Heart left ventricle (tissue), 16 donors: ENCODE data around the gene FSTL3. TPM values are rescaled to one million over a fixed set of nuclear protein-coding genes. Genes with fewer than 3 reads are reported as not detected.

Experiments used
- ATAC-seq, 4 donors: fragments of 200-7000 bp; cut with Tn5 transposase; one replicate each; pipeline ENCODE4 v1.9.1; 2020 to 2022; ENCODE audit warnings: moderate library complexity in 4 of 4, mild to moderate bottlenecking in 3 of 4, moderate number of reproducible peaks in 1 of 4
- DNase-seq, 5 donors: peaks; one replicate each; pipeline ENCODE4 v3.0.0-alpha.2; 2020
- H3K27ac ChIP-seq, 12 donors: fragments of 200-600 bp; sonication (generic) in 4 of 12; one replicate each; pipeline versions ENCODE4 v1.5.0 to v1.8.0; 2016 to 2022; ENCODE audit warnings: mild to moderate bottlenecking in 2 of 12
- H3K27me3 ChIP-seq, 9 donors: fragments of 200-600 bp; sonication (generic) in 2 of 9; one replicate each; pipeline versions ENCODE4 v1.5.1 to v1.8.0; 2016 to 2022; ENCODE audit warnings: mild to moderate bottlenecking in 3 of 9
- H3K36me3 ChIP-seq, 9 donors: fragments of 200-600 bp; sonication (generic) in 2 of 9; one replicate each; pipeline versions ENCODE4 v1.5.0 to v1.8.0; 2018 to 2022; ENCODE audit warnings: mild to moderate bottlenecking in 2 of 9
- H3K4me1 ChIP-seq, 12 donors: fragments of 200-600 bp; sonication (generic) in 4 of 12; one replicate each; pipeline versions ENCODE4 v1.5.0 to v1.8.0; 2016 to 2022; ENCODE audit warnings: mild to moderate bottlenecking in 3 of 12
- H3K4me3 ChIP-seq, 12 donors: fragments of 200-600 bp; sonication (generic) in 4 of 12; one replicate each; pipeline versions ENCODE4 v1.5.0 to v1.8.0; 2017 to 2022; ENCODE audit warnings: mild to moderate bottlenecking in 9 of 12, moderate library complexity in 4 of 12
- H3K9me3 ChIP-seq, 12 donors: fragments of 200-600 bp; sonication (generic) in 4 of 12; one replicate each; pipeline versions ENCODE4 v1.5.0 to v1.8.0; 2016 to 2022; ENCODE audit warnings: mild to moderate bottlenecking in 1 of 12
- CTCF ChIP-seq, 12 donors: fragments of 200-600 bp; sonication (generic) in 4 of 12; IDR thresholded peaks; one replicate each; pipeline versions ENCODE4 v1.5.0 to v1.8.0; 2018 to 2022; ENCODE audit warnings: antibody characterized with exemption in 12 of 12, mild to moderate bottlenecking in 5 of 12
- POLR2A ChIP-seq, 2 donors: fragments of 450-650 bp; IDR thresholded peaks; one replicate each; pipeline ENCODE4 v1.6.1; 2017; ENCODE audit warnings: antibody characterized with exemption in 2 of 2, mild to moderate bottlenecking in 2 of 2, moderate library complexity in 2 of 2
- WGBS, 4 donors: extraction: QIAGEN DNeasy Blood & Tissue Kit in 2 of 4; methylation state at CpG; one replicate each; pipeline versions ENCODE4 v1.1.5 to v1.1.7; 2013 to 2018; 5-methylcytosine and 5-hydroxymethylcytosine counted together
- intact Hi-C, 10 donors: fragments of 100-400 bp; cut with DNase I; formaldehyde crosslinking; loops; one replicate each; pipeline versions ENCODE4 v1.11.1 to v1.14.2; 2022
- polyA plus RNA-seq, 2 donors: library from polyadenylated mRNA; stranded (reverse); fragments of 200-250 nt; gene quantifications; one replicate each; pipeline ENCODE4 v1.2.3, GENCODE V29; 2013
- total RNA-seq, 9 donors: library from RNA; depleted of rRNA in 2 of 9; stranded (reverse); fragments of >200 nt in 2 of 9; fragmentation: NEBNext Ultra II Directional in 3 of 9; extraction: Animal tissue kit (Norgen Biotek cat#: 25700) in 3 of 9; gene quantifications; one replicate each; pipeline versions ENCODE4 v1.1.0 to v1.2.4, GENCODE V29; 2016 to 2023
- donor health status: ischemic (EF 13 %, LVEDD 7.1; RV severe dilation, severe dysfunction).
- donor health status: healthy with polysubstance abuse.
- donor health status: DM: no; HTN: yes; CAD: no.
- donor health status: DM: no; HTN: no; CAD: no.
- donor health status: ischemic (EF 25% LVEDD 6.9; RV normal size, moderate dysfunction).
- donor health status: ischemic (EF 25% LVEDD 5.7; RV mildly dilated, moderate dysfunction).
- donor health status: healthy.
- donor health status: DM: yes; HTN: yes; CAD: no.
- donor health status: ischemic (EF 35%, LVEDD 5.7; RV mildly dilated, moderate dysfunction).
- donor health status: nonischemic (EF 11% LVEDD 7.7; RV severe dilation, severe dysfunction).
- donor health status: DM: yes; HTN: yes; CAD: no.
- donor health status: PGD.
- donor health status: ischemic (EF 29% LVEDD 5.4; RV normal size, mild dysfunction).
- donor health status: nonischemic (EF 23%, LVEDD 6.1; RV moderate dilation, normal function).

Gene FSTL3
- total and polyA plus RNA-seq, 11 donors = 41.7 to 376 (median 119) TPM

DNA sequence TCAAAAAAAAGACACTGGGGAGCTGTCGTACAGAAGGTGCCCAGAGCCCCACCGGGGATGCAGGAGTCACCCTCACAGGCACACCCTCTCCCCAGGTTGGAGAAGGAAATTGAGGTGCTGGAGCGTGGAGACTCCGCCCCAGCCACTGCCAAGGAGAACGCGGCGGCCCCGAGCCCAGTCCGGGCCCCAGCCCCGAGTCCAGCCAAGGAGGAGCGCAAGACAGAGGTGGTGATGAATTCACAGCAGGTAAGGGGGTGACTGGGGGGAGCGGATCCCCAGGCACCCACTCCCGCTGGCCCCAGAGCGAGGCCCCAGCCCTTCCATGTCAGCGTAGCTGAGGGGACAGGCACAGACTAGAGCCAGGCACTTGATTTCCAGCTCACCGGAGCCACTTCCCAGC is 54.8 kb downstream of the FSTL3 start:
- Histone ChIP-seq H3K4me1 (peaks cover 0 to 30% (median 17%) of the 10 kb centered on the region in 12 donors), H3K4me3 (no peak overlapping the region), H3K9me3 (no peaks in the 10 kb centered on the region), H3K27me3 (no peaks in the 10 kb centered on the region), H3K36me3 (peaks cover 0 to 33% (median 9%) of the 10 kb centered on the region in 9 donors), H3K27ac (no peak overlapping the region)
- WGBS, 4 donors = 90 to 97% (median 94%) methylated on average over 16 of the region's 16 CpGs
- ATAC-seq = no peak
- no peak for TF ChIP-seq CTCF (IDR thresholded peaks at IDR 0.05)
- intact Hi-C loops = loop anchor here in 3 of 10 donors (10.0 kb wide), 3 partner anchors 146 to 186 kb away; partner anchors contain the start of genes GZMM (in 2 of the 3) and HCN2 (in 1 of the 3)
- no peak for DNase-seq

DNA sequence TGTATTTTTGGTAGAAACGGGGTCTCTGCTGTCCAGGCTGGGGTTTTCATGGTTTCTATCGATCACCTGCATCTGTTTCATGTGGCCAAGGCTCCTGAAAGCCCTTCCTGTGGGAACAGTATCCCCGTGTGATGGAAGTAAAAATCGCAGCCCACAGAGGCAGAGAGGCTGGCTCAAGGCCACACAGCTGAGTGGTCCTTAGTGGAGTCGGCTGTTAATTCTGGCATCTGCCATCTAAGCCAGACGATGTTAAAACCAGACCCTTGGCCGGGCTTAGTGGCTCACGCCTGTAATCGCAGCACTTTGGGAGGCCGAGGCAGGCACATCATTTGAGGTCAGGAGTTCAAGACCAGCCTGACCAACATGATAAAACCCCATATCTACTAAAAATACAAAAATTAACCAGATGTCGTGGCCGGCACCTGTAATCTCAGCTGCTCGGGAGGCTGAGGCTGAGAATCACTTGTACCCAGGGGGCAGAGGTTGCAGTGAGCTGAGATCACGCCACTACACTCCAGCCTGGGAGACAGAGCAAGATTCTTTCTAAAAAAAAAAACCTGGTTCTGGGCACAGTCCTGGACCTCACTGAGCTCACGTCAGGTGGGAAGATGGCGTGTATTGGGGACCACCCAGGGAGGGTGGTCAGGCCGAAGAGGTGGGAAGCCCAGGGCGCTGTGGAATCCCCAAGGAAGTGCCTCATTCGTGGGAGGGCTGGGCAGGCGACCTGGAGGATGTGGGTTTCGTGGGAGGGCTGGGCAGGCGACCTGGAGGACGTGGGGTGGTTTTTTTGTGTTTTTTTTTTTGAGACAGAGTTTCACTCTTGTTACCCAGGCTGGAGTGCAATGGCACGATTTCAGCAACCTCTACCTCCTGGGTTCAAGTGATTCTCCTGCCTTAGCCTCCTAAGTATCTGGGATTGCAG is 56.2 kb downstream of the FSTL3 start:
- intact Hi-C loops = loop anchor here in 4 of 10 donors (1.0 to 10.0 kb wide), 6 partner anchors 67 to 188 kb away; partner anchors contain the start of genes GZMM (in 2 of the 4), HCN2 (in 1 of the 4) and RNF126 (in 1 of the 4)
- H3K27ac ChIP-seq = no peak overlapping the region
- no peaks in the 10 kb centered on the region for H3K9me3 ChIP-seq
- no peak for DNase-seq
- 75 to 79% (median 79%) methylated on average over 23 to 24 of the region's 24 CpGs for WGBS, 4 donors
- peaks cover 0 to 39% (median 9%) of the 10 kb centered on the region in 9 donors for H3K36me3 ChIP-seq
- ATAC-seq = no peak
- no peak for TF ChIP-seq CTCF (IDR thresholded peaks at IDR 0.05)
- TF ChIP-seq POLR2A (IDR thresholded peaks at IDR 0.05) = no peak
- H3K4me1 ChIP-seq = peaks cover 0 to 26% (median 15%) of the 10 kb centered on the region in 12 donors
- H3K4me3 ChIP-seq = no peak overlapping the region
- no peaks in the 10 kb centered on the region for H3K27me3 ChIP-seq

Other genes starting within 250 kb of the FSTL3 start
- 10 to 100 TPM in 7 of 9 donors, 1 to 10 TPM in 2; 9.1 to 35.8 (median 14.6) TPM for gene SHC2, start 215.4 kb upstream of the FSTL3 start, total RNA-seq
- gene SHC2, start 215.4 kb upstream of the FSTL3 start, polyA plus RNA-seq = 10 to 100 TPM in 1 of 2 donors, 1 to 10 TPM in 1; 6.7 to 22.3 TPM
- under 1 TPM in 8 of 9 donors, not detected in 1; 0.23 to 0.56 (median 0.36) TPM for gene MADCAM1, start 179.9 kb upstream of the FSTL3 start, total RNA-seq
- under 1 TPM; 0.04 to 0.61 TPM for gene MADCAM1, start 179.9 kb upstream of the FSTL3 start, polyA plus RNA-seq
- gene TPGS1, start 168.9 kb upstream of the FSTL3 start, total RNA-seq = 10 to 100 TPM in 8 of 9 donors, 1 to 10 TPM in 1; 5.7 to 39.3 (median 11.3) TPM
- gene TPGS1, start 168.9 kb upstream of the FSTL3 start, polyA plus RNA-seq = 10 to 100 TPM; 18.3 to 18.6 TPM
- 100 to 1,000 TPM in 3 of 9 donors, 10 to 100 TPM in 6; 61.9 to 200 (median 84.6) TPM for gene CDC34, start 144.6 kb upstream of the FSTL3 start, total RNA-seq
- 100 to 1,000 TPM; 122 to 148 TPM for gene CDC34, start 144.6 kb upstream of the FSTL3 start, polyA plus RNA-seq
- 1 to 10 TPM in 2 of 9 donors, under 1 TPM in 2, not detected in 5; 0.40 to 3.0 (median 0.87) TPM for gene GZMM, start 132.3 kb upstream of the FSTL3 start, total RNA-seq
- gene GZMM, start 132.3 kb upstream of the FSTL3 start, polyA plus RNA-seq = under 1 TPM; 0.12 to 0.34 TPM
- 1,000 to 10,000 TPM; 1,160 to 2,590 (median 1,462) TPM for gene BSG, start 103.8 kb upstream of the FSTL3 start, total RNA-seq
- 1,000 to 10,000 TPM in 1 of 2 donors, 100 to 1,000 TPM in 1; 727 to 2,989 TPM for gene BSG, start 103.8 kb upstream of the FSTL3 start, polyA plus RNA-seq
- gene HCN2, start 86.5 kb upstream of the FSTL3 start, total RNA-seq = 10 to 100 TPM in 7 of 9 donors, 1 to 10 TPM in 2; 4.1 to 27.4 (median 15.4) TPM
- gene HCN2, start 86.5 kb upstream of the FSTL3 start, polyA plus RNA-seq = 10 to 100 TPM in 1 of 2 donors, 1 to 10 TPM in 1; 4.8 to 22.4 TPM
- 10 to 100 TPM; 32.0 to 78.0 (median 41.5) TPM for gene POLRMT, start 42.9 kb upstream of the FSTL3 start, total RNA-seq
- 10 to 100 TPM; 38.8 to 75.2 TPM for gene POLRMT, start 42.9 kb upstream of the FSTL3 start, polyA plus RNA-seq
- gene FGF22, start 36.5 kb upstream of the FSTL3 start, total RNA-seq = under 1 TPM in 3 of 9 donors, not detected in 6; 0.16 to 0.36 (median 0.20) TPM
- gene FGF22, start 36.5 kb upstream of the FSTL3 start, polyA plus RNA-seq = under 1 TPM; 0.07 to 0.11 TPM
- 100 to 1,000 TPM in 1 of 9 donors, 10 to 100 TPM in 8; 21.6 to 105 (median 29.4) TPM for gene RNF126, start 13.2 kb upstream of the FSTL3 start, total RNA-seq
- gene RNF126, start 13.2 kb upstream of the FSTL3 start, polyA plus RNA-seq = 10 to 100 TPM; 23.5 to 45.2 TPM
- gene PRSS57, start 19.1 kb downstream of the FSTL3 start, total RNA-seq = not detected
- gene PRSS57, start 19.1 kb downstream of the FSTL3 start, polyA plus RNA-seq = not detected
- 10 to 100 TPM; 13.5 to 42.3 (median 23.3) TPM for gene PALM, start 32.5 kb downstream of the FSTL3 start, total RNA-seq
- gene PALM, start 32.5 kb downstream of the FSTL3 start, polyA plus RNA-seq = 10 to 100 TPM; 15.7 to 23.8 TPM
- gene MISP, start 74.7 kb downstream of the FSTL3 start, total RNA-seq = 1 to 10 TPM in 1 of 9 donors, not detected in 8; 1.1 TPM
- gene MISP, start 74.7 kb downstream of the FSTL3 start, polyA plus RNA-seq = under 1 TPM in 1 of 2 donors, not detected in 1; 0.06 TPM
- gene PTBP1, start 121.1 kb downstream of the FSTL3 start, total RNA-seq = 100 to 1,000 TPM in 1 of 9 donors, 10 to 100 TPM in 8; 47.6 to 144 (median 55.6) TPM
- gene PTBP1, start 121.1 kb downstream of the FSTL3 start, polyA plus RNA-seq = 10 to 100 TPM; 39.2 to 52.2 TPM
- gene PLPPR3, start 145.6 kb downstream of the FSTL3 start, total RNA-seq = under 1 TPM in 3 of 9 donors, not detected in 6; 0.10 to 0.50 (median 0.14) TPM
- gene PLPPR3, start 145.6 kb downstream of the FSTL3 start, polyA plus RNA-seq = not detected
- 1 to 10 TPM in 1 of 9 donors, under 1 TPM in 1, not detected in 7; 0.20 to 3.3 TPM for gene AZU1, start 151.4 kb downstream of the FSTL3 start, total RNA-seq
- under 1 TPM in 1 of 2 donors, not detected in 1; 0.11 TPM for gene AZU1, start 151.4 kb downstream of the FSTL3 start, polyA plus RNA-seq
- under 1 TPM in 1 of 9 donors, not detected in 8; 0.40 TPM for gene PRTN3, start 164.6 kb downstream of the FSTL3 start, total RNA-seq
- under 1 TPM in 1 of 2 donors, not detected in 1; 0.11 TPM for gene PRTN3, start 164.6 kb downstream of the FSTL3 start, polyA plus RNA-seq
- gene ELANE, start 175.9 kb downstream of the FSTL3 start, total RNA-seq = 1 to 10 TPM in 2 of 9 donors, under 1 TPM in 2, not detected in 5; 0.42 to 1.8 (median 1.3) TPM
- gene ELANE, start 175.9 kb downstream of the FSTL3 start, polyA plus RNA-seq = 1 to 10 TPM in 1 of 2 donors, under 1 TPM in 1; 0.53 to 1.4 TPM
- gene CFD, start 183.3 kb downstream of the FSTL3 start, total RNA-seq = 100 to 1,000 TPM in 4 of 9 donors, 10 to 100 TPM in 5; 24.2 to 586 (median 84.5) TPM
- gene CFD, start 183.3 kb downstream of the FSTL3 start, polyA plus RNA-seq = 100 to 1,000 TPM; 123 to 262 TPM
- 10 to 100 TPM; 17.5 to 41.9 (median 28.5) TPM for gene MED16, start 216.8 kb downstream of the FSTL3 start, total RNA-seq
- gene MED16, start 216.8 kb downstream of the FSTL3 start, polyA plus RNA-seq = 10 to 100 TPM; 19.8 to 25.6 TPM
- gene RNU6-9, start 217.1 kb downstream of the FSTL3 start, total RNA-seq = not detected
- not detected for gene RNU6-9, start 217.1 kb downstream of the FSTL3 start, polyA plus RNA-seq
- 10 to 100 TPM; 17.1 to 35.5 (median 23.8) TPM for gene R3HDM4, start 236.8 kb downstream of the FSTL3 start, total RNA-seq
- gene R3HDM4, start 236.8 kb downstream of the FSTL3 start, polyA plus RNA-seq = 10 to 100 TPM; 30.4 to 47.1 TPM
- gene KISS1R, start 240.9 kb downstream of the FSTL3 start, total RNA-seq = not detected
- gene KISS1R, start 240.9 kb downstream of the FSTL3 start, polyA plus RNA-seq = not detected
- gene ARID3A, start 249.6 kb downstream of the FSTL3 start, total RNA-seq = 10 to 100 TPM in 1 of 9 donors, 1 to 10 TPM in 8; 1.9 to 15.7 (median 5.8) TPM
- 1 to 10 TPM; 3.9 to 5.9 TPM for gene ARID3A, start 249.6 kb downstream of the FSTL3 start, polyA plus RNA-seq